ENCODE results near the gene LAMB4. TPM values are rescaled to one million over a fixed set of nuclear protein-coding genes. Genes with fewer than 3 reads are reported as not detected.

LAMB4 gene
- total RNA-seq, 1 donor from 2014 or later, result 1.1 TPM

GRCh38 chr7:108142675-108143259 lies 12.6 kb upstream of the LAMB4 start:
- no peak for ATAC-seq

- ATAC-seq, result no peak
Measured at GRCh38 chr7:108142180-108142579, 12.0 kb upstream of the LAMB4 start.

GRCh38 chr7:108140671-108141070 lies 10.5 kb upstream of the LAMB4 start:
- peak; percentile 86 for ATAC-seq

- no peak for ATAC-seq
Measured at GRCh38 chr7:108138911-108139310, 8.8 kb upstream of the LAMB4 start.

GRCh38 chr7:108137993-108138392 lies 7.8 kb upstream of the LAMB4 start:
- peak; percentile 39 for ATAC-seq

GRCh38 chr7:108137040-108137439 lies 6.9 kb upstream of the LAMB4 start:
- ATAC-seq, result no peak

GRCh38 chr7:108136191-108136688 lies 6.1 kb upstream of the LAMB4 start:
- ATAC-seq, result no peak

- no peak for ATAC-seq
Measured at GRCh38 chr7:108135446-108136190, 5.5 kb upstream of the LAMB4 start.

- no peak for ATAC-seq
Measured at GRCh38 chr7:108134486-108134885, 4.3 kb upstream of the LAMB4 start.

- ATAC-seq, result peak; percentile 94
Measured at GRCh38 chr7:108132551-108133265, 2.5 kb upstream of the LAMB4 start.

GRCh38 chr7:108129018-108129965 lies 869 bp downstream of the LAMB4 start:
- no peak for ATAC-seq

- ATAC-seq, result no peak
Measured at GRCh38 chr7:108128514-108128913, 1.6 kb downstream of the LAMB4 start.

- ATAC-seq, result no peak
Measured at GRCh38 chr7:108127461-108127860, 2.7 kb downstream of the LAMB4 start.

GRCh38 chr7:108124820-108125219 lies 5.3 kb downstream of the LAMB4 start:
- no peak for ATAC-seq

GRCh38 chr7:108122181-108122580 lies 8.0 kb downstream of the LAMB4 start:
- no peak for ATAC-seq

- ATAC-seq, result no peak
Measured at GRCh38 chr7:108120933-108121332, 9.2 kb downstream of the LAMB4 start.

- no peak for ATAC-seq
Measured at GRCh38 chr7:108120196-108120595, 10.0 kb downstream of the LAMB4 start.

- no peak for ATAC-seq
Measured at GRCh38 chr7:108118959-108119358, 11.2 kb downstream of the LAMB4 start.

- peak; percentile 68 for ATAC-seq
Measured at GRCh38 chr7:108114117-108114841, 15.9 kb downstream of the LAMB4 start.

GRCh38 chr7:108112683-108113082 lies 17.5 kb downstream of the LAMB4 start:
- ATAC-seq, result no peak

- ATAC-seq, result peak; percentile 71
Measured at GRCh38 chr7:108109221-108109908, 20.8 kb downstream of the LAMB4 start.
